K562 (cell line): ENCODE data around the gene UFSP1. TPM values are rescaled to one million over a fixed set of nuclear protein-coding genes. Genes with fewer than 3 reads are reported as not detected.

ENCODE experiments used
- DACH1 ChIP-seq: fragments of 450-650 bp; IDR thresholded peaks from 2 replicates; pipeline ENCODE4 v1.6.1; 2018; ENCODE audit not compliant: partially characterized antibody
- E2F6 ChIP-seq, 2 experiments: IDR thresholded peaks; 2 replicates each; pipeline ENCODE4 v1.6.1; 2011; ENCODE audit warnings: borderline replicate concordance in 1 of 2, control low read depth in 1 of 2, low read depth in 1 of 2, low read length in 1 of 2, mild to moderate bottlenecking in 1 of 2, mixed read lengths in 1 of 2, moderate library complexity in 1 of 2; ENCODE audit not compliant: insufficient read depth in 1 of 2, insufficient read length in 1 of 2, poor library complexity in 1 of 2, severe bottlenecking in 1 of 2; ENCODE audit errors: extremely low read depth in 1 of 2
- ETV6 ChIP-seq, 3 experiments: fragments of 150-350 bp in 1 of 3; sonication (generic) in 1 of 3; formaldehyde crosslinking in 1 of 3; IDR thresholded peaks; 2 replicates each; pipeline versions ENCODE4 v1.6.1 to v1.8.0; 2014 to 2022; ENCODE audit warnings: borderline replicate concordance in 2 of 3, low read depth in 2 of 3, antibody characterized with exemption in 1 of 3, low read length in 1 of 3, mild to moderate bottlenecking in 1 of 3, missing genetic modification reagents in 1 of 3
- GTF2F1 ChIP-seq: IDR thresholded peaks from 2 replicates; pipeline ENCODE4 v1.6.1; 2011; ENCODE audit warnings: low read depth, low read length, improper control_type of control experiment
- KLF10 ChIP-seq: fragments of 250-450 bp; sonication (Bioruptor Pico); IDR thresholded peaks from 2 replicates; pipeline ENCODE4 v1.6.1; 2021; ENCODE audit warnings: matching md5 sums
- MTA1 ChIP-seq: fragments of 450-650 bp; IDR thresholded peaks from 2 replicates; pipeline ENCODE4 v1.6.1; 2017; ENCODE audit warnings: borderline replicate concordance
- MTF1 ChIP-seq: fragments of 250-450 bp; sonication (Bioruptor Pico); IDR thresholded peaks from 2 replicates; pipeline ENCODE4 v1.9.0; 2021; ENCODE audit warnings: moderate library complexity, mild to moderate bottlenecking, inconsistent platforms, borderline replicate concordance
- MYC ChIP-seq, 2 experiments: fragments of 250-450 bp in 1 of 2; sonication (Bioruptor Pico) in 1 of 2; IDR thresholded peaks; 2 replicates each; pipeline versions ENCODE4 v1.5.1 to v1.6.1; 2012 to 2021; ENCODE audit warnings: low read depth in 2 of 2, borderline replicate concordance in 1 of 2, improper control_type of control experiment in 1 of 2, low read length in 1 of 2, mild to moderate bottlenecking in 1 of 2, moderate library complexity in 1 of 2
- SREBF1 ChIP-seq: fragments of 150-350 bp; IDR thresholded peaks from 2 replicates; pipeline ENCODE4 v1.6.1; 2014; ENCODE audit warnings: antibody characterized with exemption, low read depth, low read length, borderline replicate concordance
- STAT5A ChIP-seq: IDR thresholded peaks from 2 replicates; pipeline ENCODE4 v1.6.1; 2012; ENCODE audit warnings: low read length, inconsistent platforms, borderline replicate concordance
- ZNF174 ChIP-seq: fragments of 250-450 bp; sonication (Bioruptor Pico); IDR thresholded peaks from 2 replicates; pipeline ENCODE4 v1.4.0; 2020; ENCODE audit warnings: mild to moderate bottlenecking
- ZNF436 ChIP-seq: fragments of 250-450, 450-650 bp; sonication (Bioruptor Pico); formaldehyde crosslinking; IDR thresholded peaks from 2 replicates; pipeline ENCODE4 v1.7.0; 2020; ENCODE audit warnings: mild to moderate bottlenecking
- ZNF449 ChIP-seq: fragments of 250-450 bp; sonication (Bioruptor Pico); IDR thresholded peaks from 2 replicates; pipeline ENCODE4 v1.8.0; 2022; ENCODE audit warnings: moderate library complexity, mild to moderate bottlenecking, inconsistent platforms
- ZNF778 ChIP-seq: fragments of 450-650 bp; formaldehyde crosslinking; IDR thresholded peaks from 2 replicates; pipeline ENCODE4 v1.4.0; 2020; ENCODE audit warnings: mild to moderate bottlenecking, moderate library complexity
- polyA plus RNA-seq, 8 experiments: library from polyadenylated mRNA; depleted of rRNA in 4 of 8; stranded (reverse) in 5 of 8; unstranded in 3 of 8; fragments of >200 nt; fragmentation: Nextera tagmentation in 2 of 8; fragmentation: Illumina TruSeq in 1 of 8; extraction: Ambion mirVana in 2 of 8; extraction: Trizol in 1 of 8; gene quantifications; 2 replicates each; pipeline versions ENCODE4 v1.2.1 to v1.2.3, GENCODE V29; 2011 to 2014; ENCODE audit warnings: inconsistent platforms in 1 of 8, missing spikeins in 1 of 8
- total RNA-seq, 7 experiments: library from RNA; depleted of rRNA in 6 of 7; stranded (reverse); fragments of >200 nt in 6 of 7; fragmentation: Illumina TruSeq in 2 of 7; extraction: Trizol in 2 of 7; gene quantifications; 2 replicates each; pipeline versions ENCODE4 v1.2.1 to v1.2.3, GENCODE V29; 2011 to 2021; ENCODE audit warnings: low replicate concordance in 1 of 7
- TF ChIP-seq, protein P1 (sequence below), 2 experiments: fragments of 250-450 bp in 1 of 2; fragments of 450-650 bp in 1 of 2; sonication (Bioruptor Pico) in 1 of 2; IDR thresholded peaks; 2 replicates each; pipeline versions ENCODE4 v1.6.1 to v1.8.0; 2016 to 2021; ENCODE audit warnings: mild to moderate bottlenecking in 2 of 2, moderate library complexity in 2 of 2, missing compliant biosample characterization in 1 of 2, missing genetic modification characterization in 1 of 2
- TF ChIP-seq, protein P2 (sequence below): sonication (generic); formaldehyde crosslinking; IDR thresholded peaks from 2 replicates; pipeline ENCODE4 v1.8.1; 2022; ENCODE audit warnings: missing genetic modification reagents
- TF ChIP-seq, protein P3 (sequence below): fragments of 250-450 bp; sonication (Bioruptor Pico); IDR thresholded peaks from 2 replicates; pipeline ENCODE4 v1.9.0; 2021; ENCODE audit warnings: mild to moderate bottlenecking
- TF ChIP-seq, protein P4 (sequence below): sonication (generic); formaldehyde crosslinking; IDR thresholded peaks from 2 replicates; pipeline ENCODE4 v1.8.1; 2023; ENCODE audit warnings: mild to moderate bottlenecking, missing genetic modification reagents

UFSP1 gene
- total and polyA plus RNA-seq, 9 of the 15 experiments (the other 6 are each of a cell fraction or from before 2014, with no cell fraction given) = 0.50 to 18.8 (median 2.1) TPM

DNA sequence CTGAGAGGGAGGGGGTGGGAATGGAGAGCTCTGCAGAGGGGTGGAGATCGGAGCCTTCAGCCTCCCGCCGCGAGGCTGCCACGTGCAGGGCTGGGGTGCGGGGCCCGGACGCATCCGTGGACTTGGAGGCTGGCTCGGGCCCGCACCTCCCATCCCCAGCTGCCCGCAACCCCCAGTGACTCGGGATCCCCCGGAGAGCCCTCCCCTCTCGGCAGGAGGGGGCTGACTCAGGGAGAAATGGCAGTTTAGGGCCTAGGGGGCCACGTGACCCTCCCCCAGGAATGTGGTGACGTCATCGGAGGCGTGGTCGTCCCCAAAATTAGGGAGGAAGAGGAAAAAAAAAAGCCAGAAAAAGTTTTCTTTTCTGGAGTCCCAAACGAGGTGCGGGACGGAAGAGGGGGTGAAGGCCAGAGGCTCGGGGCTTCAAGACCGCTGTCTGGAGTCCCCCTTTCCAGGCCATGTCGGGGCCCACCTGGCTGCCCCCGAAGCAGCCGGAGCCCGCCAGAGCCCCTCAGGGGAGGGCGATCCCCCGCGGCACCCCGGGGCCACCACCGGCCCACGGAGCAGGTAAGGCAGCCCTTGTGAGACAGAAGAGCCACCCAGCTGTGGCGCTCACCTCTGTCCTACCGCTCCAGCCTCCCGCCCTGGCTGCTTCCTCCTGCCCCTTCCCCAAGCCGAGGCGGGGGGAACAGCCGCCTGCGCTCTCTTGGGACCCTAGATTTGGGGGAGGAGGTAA lies 22.3 kb downstream of the UFSP1 start, which contains the start of gene TRIP6 (continued):
- TF ChIP-seq E2F6 (IDR thresholded peaks at IDR 0.05; ENCODE audit: borderline replicate concordance in 1 of 2, extremely low read depth in 1 of 2, insufficient read depth in 1 of 2, insufficient read length in 1 of 2, low read depth in 1 of 2, low read length in 1 of 2, poor library complexity in 1 of 2, severe bottlenecking in 1 of 2) = peak; percentile 92 to 96
- TF ChIP-seq, protein P1, sequence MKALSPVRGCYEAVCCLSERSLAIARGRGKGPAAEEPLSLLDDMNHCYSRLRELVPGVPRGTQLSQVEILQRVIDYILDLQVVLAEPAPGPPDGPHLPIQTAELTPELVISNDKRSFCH (CRISPR knock-in tag; IDR thresholded peaks at IDR 0.05) = no peak
- TF ChIP-seq, protein P1 (tag; IDR thresholded peaks at IDR 0.05) = no peak
- no peak for TF ChIP-seq ZNF778
- TF ChIP-seq, protein P2, sequence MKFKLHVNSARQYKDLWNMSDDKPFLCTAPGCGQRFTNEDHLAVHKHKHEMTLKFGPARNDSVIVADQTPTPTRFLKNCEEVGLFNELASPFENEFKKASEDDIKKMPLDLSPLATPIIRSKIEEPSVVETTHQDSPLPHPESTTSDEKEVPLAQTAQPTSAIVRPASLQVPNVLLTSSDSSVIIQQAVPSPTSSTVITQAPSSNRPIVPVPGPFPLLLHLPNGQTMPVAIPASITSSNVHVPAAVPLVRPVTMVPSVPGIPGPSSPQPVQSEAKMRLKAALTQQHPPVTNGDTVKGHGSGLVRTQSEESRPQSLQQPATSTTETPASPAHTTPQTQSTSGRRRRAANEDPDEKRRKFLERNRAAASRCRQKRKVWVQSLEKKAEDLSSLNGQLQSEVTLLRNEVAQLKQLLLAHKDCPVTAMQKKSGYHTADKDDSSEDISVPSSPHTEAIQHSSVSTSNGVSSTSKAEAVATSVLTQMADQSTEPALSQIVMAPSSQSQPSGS (CRISPR knock-in tag) = peak; percentile 93; the same call in 1 of the 2 replicates
- peak; percentile 99 for TF ChIP-seq MYC (IDR thresholded peaks at IDR 0.05; ENCODE audit: low read depth, low read length)
- TF ChIP-seq MYC (CRISPR knock-in tag; IDR thresholded peaks at IDR 0.05; ENCODE audit: borderline replicate concordance, low read depth) = peak; percentile 93; the same call in 1 of the 2 replicates
- no peak for TF ChIP-seq MTF1
- TF ChIP-seq DACH1 = no peak
- TF ChIP-seq, protein P3, sequence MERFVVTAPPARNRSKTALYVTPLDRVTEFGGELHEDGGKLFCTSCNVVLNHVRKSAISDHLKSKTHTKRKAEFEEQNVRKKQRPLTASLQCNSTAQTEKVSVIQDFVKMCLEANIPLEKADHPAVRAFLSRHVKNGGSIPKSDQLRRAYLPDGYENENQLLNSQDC (CRISPR knock-in tag) = no peak
- TF ChIP-seq ETV6 (IDR thresholded peaks at IDR 0.05; ENCODE audit: borderline replicate concordance in 1 of 2, low read depth in 2 of 2, low read length in 1 of 2) = no peak
- TF ChIP-seq ETV6 (CRISPR knock-in tag; IDR thresholded peaks at IDR 0.05; ENCODE audit: borderline replicate concordance) = no peak
- no peak for TF ChIP-seq SREBF1
- no peak for TF ChIP-seq GTF2F1
- no peak for TF ChIP-seq KLF10 (CRISPR knock-in tag)
- no peak for TF ChIP-seq ZNF174 (CRISPR knock-in tag)
- no peak for TF ChIP-seq ZNF436
- peak; percentile 76; the same call in 1 of the 2 replicates for TF ChIP-seq ZNF449 (CRISPR knock-in tag)
- TF ChIP-seq MTA1 = peak; percentile 88
- TF ChIP-seq STAT5A = no peak
- TF ChIP-seq, protein P4, sequence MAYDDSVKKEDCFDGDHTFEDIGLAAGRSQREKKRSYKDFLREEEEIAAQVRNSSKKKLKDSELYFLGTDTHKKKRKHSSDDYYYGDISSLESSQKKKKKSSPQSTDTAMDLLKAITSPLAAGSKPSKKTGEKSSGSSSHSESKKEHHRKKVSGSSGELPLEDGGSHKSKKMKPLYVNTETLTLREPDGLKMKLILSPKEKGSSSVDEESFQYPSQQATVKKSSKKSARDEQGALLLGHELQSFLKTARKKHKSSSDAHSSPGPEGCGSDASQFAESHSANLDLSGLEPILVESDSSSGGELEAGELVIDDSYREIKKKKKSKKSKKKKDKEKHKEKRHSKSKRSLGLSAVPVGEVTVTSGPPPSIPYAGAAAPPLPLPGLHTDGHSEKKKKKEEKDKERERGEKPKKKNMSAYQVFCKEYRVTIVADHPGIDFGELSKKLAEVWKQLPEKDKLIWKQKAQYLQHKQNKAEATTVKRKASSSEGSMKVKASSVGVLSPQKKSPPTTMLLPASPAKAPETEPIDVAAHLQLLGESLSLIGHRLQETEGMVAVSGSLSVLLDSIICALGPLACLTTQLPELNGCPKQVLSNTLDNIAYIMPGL (CRISPR knock-in tag) = peak; percentile 67; the same call in 1 of the 2 replicates
